ENCODE data around the gene PPP2R2B.

The PPP2R2B gene

DNA sequence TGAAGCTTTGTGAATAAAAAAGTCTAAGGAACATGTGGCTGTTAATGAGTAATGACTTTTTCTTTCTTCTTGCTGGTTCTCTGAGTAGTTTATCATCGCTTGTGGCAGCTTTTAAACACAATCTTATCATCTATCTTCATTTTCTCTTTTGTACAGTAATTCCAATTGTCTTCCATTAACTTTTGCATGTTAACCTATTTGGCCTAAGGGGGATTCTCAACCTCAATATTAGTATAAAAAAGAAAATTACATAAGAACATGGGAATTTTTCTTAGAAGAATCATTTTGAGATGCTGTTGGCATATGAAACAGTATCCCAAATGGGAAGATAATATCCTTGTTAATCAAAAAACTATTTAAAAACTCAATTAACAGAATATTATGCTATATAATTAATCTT lies 182.9 kb downstream of the PPP2R2B start:
- no peak for DNase-seq

GRCh38 chr5:146690880-146691355 lies 187.6 kb downstream of the PPP2R2B start:
- DNase-seq: no peak

DNA sequence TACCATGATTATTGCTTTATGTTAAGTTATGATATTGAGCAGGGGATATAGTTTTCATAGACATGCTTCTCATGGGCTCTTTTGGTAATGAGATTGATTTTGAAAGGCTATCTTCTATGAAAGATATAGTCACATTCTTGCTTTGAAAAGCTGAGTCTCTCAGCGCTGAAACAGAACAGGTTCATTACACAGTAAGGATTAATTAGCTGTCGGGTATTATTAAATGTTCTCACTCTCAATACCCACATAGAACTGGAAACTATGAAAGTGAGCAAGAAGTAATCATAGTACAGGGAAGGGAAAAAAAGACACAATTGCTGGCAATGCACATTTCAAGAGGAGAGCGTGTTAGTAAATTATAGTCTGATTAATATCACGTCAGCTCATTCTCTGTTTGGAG lies 190.9 kb downstream of the PPP2R2B start:
- DNase-seq: peak in 1 of 3 experiments; percentile 12

DNA sequence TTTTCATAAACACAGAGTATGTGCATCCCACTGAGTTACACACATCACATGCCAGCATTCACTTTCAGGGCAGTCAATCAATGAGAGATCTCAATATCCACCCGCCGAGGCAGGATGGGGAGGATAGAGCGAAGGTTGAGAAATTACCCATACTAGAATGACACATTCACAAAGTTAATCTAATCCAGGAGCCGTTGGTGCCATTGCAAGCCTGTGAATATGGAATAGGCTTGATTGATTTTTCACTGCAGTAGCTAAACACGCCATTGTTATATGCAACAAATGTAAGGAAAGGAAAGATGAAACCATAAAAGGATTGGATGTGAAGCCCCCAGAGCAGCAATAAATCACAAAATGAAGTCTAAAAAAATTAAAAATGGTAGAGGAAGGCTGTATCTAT lies 194.7 kb downstream of the PPP2R2B start:
- no peak for DNase-seq

DNA sequence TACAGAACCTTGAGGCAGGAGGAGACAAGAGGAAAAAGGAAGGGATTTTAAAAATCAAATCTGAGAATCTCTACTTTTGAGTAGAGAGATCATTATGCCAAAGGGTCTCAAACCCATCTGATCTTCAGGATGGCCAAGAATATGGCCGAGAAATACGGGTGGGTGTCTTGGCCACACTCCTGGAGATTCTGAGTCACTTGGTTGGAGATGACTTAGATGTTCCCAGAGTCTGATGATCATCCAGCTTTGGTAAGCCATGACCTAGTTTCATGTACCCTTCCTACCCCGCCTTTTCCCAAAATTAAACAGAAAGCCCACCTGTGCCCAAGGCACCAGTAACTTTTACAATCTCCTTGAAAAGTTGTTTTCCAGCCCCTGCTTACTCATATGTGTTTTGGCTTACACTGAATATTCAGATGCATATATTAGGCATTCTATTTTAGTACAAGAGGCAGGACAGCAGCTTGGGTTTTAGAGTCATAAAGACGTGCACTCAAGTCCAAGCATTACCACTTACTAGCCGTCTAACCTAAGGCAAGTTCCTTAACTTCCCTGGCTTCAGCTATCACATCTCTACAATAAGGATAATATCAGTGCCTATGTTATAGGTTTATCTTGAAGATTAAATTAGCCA lies 195.5 kb downstream of the PPP2R2B start:
- no peak for DNase-seq

DNA sequence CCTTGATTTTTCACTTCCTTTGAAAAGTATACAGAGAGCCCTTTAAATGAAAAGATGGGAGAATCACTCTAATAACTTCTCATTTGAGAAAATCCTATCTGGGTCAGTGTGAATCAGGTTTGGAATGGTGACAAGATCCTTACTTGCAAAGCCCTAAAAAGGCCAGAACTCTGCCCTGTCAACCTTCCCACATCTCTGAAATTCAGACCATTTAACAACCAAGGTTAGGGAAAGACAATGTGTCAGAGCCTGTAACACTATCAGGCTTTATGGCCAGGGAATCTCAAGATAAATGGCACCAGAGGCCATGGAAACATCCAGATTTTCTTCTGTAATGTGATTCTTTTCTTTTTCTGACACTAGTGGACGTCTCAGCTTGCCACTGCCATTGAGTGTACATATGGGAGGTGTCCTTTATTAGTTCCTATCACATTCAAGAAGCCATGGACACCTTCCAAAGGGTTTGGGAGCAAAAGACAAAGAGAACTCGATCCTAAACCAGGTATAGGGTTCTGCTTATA lies 196.9 kb downstream of the PPP2R2B start:
- no peak for DNase-seq

GRCh38 chr5:146680846-146681584 lies 197.5 kb downstream of the PPP2R2B start:
- DNase-seq: no peak

DNA sequence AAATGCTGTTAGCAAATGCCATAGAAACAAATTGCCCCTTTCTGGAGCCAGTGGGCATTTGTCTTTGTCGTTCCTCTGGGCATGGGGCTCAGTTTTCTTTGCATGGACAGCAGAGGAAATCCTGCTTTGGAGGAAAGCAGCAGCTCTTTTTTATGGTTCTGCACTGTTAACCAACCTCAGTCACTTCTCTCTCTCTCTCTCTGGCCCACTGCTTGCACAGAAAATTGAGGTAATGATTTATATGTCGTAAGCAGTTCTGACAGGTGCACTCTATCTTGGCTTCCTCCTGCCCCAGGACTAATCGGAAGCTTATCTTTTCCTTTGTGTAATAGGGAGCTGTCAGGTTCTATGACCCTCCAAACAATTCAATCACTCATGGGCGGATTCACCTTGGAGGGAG lies 202.9 kb downstream of the PPP2R2B start:
- peak; percentile 2 to 72 (median 42) for DNase-seq

DNA sequence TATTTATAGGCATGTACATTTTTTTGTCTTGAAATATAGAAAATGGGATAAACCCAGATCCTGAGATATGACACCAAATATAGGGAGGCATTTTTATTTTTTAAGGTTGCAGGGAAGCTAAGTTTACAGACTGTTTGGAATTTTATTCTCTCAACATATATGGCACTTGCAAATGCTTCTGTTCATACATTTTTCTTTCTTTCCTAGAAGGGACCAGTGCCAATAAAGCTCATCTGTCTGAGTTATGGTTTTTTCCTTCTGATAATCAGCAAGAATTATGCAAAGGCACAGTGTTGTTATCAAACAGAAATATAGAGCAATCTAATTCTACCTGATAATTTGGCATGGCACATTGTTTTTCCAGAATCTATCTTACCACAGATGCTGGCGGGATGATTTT lies 205.7 kb downstream of the PPP2R2B start:
- no peak for DNase-seq

DNA sequence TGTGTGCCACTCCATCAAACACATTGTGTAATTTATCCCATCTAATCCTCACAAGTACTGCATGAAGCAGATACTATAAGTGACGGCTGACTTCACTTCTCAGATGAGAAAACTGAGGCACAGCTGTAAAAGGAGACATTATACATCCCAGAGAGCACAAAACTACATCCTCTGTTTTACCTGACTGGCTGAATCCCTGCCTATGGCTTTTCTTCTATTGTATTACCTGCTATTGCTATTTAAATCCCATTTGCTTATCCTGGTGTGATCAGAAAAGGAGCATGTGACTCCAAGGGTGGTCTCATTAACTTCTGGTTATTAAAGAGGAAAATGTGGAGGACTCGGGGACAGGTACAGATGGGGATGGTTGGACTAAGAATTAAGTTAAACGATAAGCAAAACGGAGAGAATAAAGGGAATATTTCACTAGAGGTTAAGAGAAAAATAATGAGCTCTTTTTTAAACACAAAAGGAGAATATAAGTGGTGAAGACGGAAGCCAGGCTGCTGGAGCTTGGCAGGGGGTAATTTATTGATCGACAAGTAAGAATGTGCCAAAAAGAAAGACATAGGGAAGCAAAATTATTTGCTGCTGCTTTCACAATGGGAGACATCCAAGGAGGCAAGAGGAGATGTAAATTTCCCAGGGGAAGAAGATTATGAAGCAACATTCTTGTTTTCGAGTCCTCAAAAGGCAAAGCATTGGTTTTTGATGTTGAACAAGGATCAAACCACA lies 206.8 kb downstream of the PPP2R2B start:
- DNase-seq: peak in 1 of 3 experiments; percentile 13

GRCh38 chr5:146669656-146670055 lies 208.9 kb downstream of the PPP2R2B start:
- DNase-seq: no peak

- peak; percentile 0 to 30 (median 14) for DNase-seq
Measured at GRCh38 chr5:146667633-146668272, 210.8 kb downstream of the PPP2R2B start.

DNA sequence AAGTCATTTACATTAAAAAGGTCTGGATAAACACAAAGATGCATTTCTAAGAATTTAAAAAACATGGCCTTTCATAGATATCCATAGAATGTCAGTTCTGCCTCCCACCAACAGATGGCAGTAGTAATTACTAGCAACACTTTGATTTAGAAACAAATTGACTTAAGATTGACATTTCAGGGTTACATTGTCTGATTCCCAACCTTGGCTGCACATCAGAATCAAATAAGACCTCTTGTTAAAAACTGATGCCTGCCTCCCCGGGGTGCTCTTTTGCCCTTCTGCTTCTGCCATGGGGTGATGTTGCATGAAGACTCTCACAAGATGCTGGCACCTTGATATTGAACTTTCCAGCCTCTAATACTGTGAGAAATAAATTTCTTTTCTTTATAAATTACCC lies 216.3 kb downstream of the PPP2R2B start:
- peak in 1 of 3 experiments; percentile 2 for DNase-seq

DNA sequence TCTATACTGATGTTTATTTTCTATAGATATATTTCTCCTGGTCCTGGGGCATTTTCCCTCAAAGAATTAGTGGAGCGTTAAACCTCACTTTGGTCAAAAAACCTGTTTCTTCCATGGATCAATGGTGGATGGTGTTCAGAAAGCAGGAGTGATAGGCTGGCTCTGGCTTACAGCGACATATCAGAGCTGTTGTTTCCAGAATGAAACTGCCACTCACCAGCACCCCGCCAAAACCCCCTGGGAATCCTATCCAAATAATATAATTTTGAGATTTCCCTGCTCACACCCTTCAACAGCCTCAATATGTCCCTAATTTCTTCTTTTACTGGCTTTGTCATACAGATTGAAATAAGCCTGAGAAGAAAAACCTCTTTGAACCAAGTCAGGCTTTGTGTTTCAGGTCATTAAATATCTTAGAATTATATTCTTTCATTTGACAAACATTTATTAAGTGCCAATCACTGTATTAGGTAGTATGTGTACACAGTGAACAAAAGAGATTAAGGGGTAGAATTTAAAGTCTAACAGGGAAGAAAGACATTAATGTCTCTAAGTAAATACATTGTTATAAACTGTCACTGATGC lies 218.1 kb downstream of the PPP2R2B start:
- peak in 1 of 3 experiments; percentile 32 for DNase-seq

- DNase-seq: no peak
Measured at GRCh38 chr5:146659961-146660360, 218.6 kb downstream of the PPP2R2B start.

DNA sequence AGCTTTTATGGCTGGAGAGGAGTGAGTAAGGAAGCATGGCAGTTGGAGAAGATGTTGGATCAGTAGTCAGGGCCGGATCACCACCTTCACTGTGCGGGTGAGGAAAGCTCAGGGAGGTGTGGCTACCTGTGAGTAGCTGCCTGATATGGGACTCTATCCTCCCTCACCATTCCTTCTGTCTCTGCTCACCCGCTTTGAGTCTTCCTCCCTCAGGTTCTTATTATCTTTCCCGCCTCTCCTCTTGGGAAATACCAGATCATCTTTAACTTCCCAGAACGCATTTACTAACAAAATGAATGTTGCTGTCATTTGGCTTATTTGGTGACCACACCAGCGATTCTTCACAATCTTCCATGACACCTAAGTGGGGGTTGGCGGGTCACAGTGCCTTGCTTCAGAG lies 221.9 kb downstream of the PPP2R2B start:
- DNase-seq: no peak

DNA sequence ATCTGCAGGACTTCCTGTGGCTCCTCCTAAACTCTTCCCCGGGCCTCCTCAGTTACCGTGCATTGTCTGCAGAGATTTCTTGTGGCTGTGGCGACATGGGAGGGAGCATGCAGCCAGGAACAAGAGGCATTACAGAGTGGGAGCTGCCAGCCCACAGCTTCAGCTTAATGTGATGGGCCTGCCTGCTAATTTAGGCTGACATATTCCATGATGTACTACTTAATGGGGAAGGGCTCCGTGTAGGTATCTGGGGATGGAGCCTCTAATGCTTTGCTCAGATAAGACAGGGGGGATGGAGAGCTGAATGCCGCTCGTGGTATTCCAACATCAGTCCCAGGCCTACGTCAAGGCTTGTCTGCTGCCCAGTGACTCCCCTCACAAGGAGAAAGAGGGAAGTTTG lies 225.0 kb downstream of the PPP2R2B start:
- no peak for DNase-seq

- DNase-seq: no peak
Measured at GRCh38 chr5:146652547-146652946, 226.0 kb downstream of the PPP2R2B start.

GRCh38 chr5:146647656-146648199 lies 230.8 kb downstream of the PPP2R2B start:
- peak; percentile 7 to 88 (median 60) for DNase-seq

DNA sequence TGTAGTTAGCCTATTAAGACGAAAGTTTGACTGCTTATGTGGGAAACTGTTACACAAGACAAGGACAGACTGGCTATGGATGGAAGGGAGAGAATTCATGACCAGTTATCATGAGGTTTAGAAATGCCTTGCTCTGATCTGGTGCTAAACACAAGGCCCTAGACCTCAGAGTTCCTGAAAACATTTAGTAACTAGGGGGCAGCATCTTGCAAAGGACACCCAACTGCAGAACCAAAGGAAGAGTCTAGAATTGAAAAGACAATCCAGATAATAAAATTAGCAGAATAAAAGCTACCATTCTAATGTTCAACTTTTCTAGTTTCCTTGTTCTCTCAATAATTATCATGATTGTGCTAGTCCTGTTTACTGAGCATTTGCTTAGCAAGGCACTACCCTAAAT lies 232.1 kb downstream of the PPP2R2B start:
- no peak for DNase-seq

DNA sequence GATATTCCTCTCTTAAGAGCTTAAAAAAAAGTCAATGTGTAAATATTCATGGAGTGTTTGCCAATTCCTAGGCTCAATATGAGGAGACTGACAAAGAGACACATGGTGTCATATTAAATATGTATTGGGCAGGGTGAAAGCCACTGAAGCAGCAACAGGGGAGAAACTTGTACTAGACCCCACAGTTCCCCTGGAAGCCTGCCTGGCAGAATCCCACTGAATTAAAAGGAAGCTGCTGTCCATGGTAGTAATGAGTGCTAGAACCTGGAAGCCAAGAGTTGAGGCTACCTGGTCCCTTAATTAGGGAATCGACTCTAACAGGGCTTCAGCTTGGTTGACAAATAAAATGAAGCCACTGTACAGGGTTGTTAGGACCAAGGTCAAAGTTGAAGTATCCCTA lies 233.2 kb downstream of the PPP2R2B start:
- DNase-seq: peak in 2 of 3 experiments; percentile 17 to 72

GRCh38 chr5:146644831-146645230 lies 233.7 kb downstream of the PPP2R2B start:
- peak in 2 of 3 experiments; percentile 17 to 83 for DNase-seq
